Jurkat, Clone E6-1 (cell line): ENCODE data around the gene MYRF.

Source experiments
- DNase-seq: peaks from one replicate; pipeline ENCODE4 v3.0.0-alpha.2; 2011; ENCODE audit warnings: low read depth, low spot score
- H3K4me3 ChIP-seq: 2 replicates; pipeline ENCODE4 v1.5.1; 2011; ENCODE audit warnings: mild to moderate bottlenecking, low read length, control low read depth, moderate library complexity

Gene MYRF

GRCh38 chr11:61735391-61735790 is 17.0 kb upstream of the MYRF start:
- DNase-seq: no peak

DNA sequence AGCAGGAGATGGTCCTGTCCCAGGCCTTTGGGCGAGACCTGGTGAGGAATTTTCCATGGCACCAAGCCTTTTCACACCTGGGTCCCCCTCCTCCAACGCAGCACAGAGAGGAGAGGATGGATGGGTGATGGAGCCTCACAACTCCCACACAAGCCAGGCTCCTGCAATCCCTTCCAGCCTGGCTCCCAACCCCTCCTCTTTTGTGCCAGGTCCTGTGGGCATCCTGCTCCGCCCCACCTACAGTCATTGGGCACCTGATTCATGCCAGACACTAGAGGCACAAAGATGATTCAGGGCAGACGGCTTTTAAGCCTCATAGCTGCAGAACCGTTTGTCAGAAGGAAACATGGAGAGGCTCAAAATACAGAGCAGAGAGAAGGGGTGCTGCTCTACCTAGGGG is 16.1 kb upstream of the MYRF start:
- no peak overlapping the region for H3K4me3 ChIP-seq
- no peak for DNase-seq

More at GRCh38 chr11:61735391-61735790, 17.0 kb upstream of the MYRF start:
- H3K4me3 ChIP-seq: no peak overlapping the region

DNA sequence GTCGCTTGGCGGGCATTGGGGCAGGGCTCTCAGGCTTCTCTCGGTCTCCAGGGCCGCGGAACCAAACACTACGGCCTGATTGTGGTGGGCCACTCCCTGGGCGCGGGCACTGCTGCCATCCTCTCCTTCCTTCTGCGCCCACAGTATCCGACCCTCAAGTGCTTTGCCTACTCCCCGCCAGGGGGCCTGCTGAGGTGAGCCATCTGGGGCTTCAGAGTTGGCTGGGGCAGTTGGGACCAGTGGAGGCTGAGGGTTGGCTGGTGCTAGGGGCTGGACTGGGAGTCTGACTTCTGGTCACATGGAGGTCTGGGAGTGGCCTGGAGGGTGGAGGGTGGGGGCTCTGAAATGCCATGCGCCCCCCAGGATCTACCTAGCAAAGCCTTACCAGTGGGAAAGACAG is 15.3 kb upstream of the MYRF start:
- DNase-seq: peak; percentile 9
- no peak overlapping the region for H3K4me3 ChIP-seq

GRCh38 chr11:61737636-61738386 is 14.6 kb upstream of the MYRF start:
- no peak overlapping the region for H3K4me3 ChIP-seq
- no peak for DNase-seq

- no peak for DNase-seq
Observed at GRCh38 chr11:61738776-61739175, 13.7 kb upstream of the MYRF start.

DNA sequence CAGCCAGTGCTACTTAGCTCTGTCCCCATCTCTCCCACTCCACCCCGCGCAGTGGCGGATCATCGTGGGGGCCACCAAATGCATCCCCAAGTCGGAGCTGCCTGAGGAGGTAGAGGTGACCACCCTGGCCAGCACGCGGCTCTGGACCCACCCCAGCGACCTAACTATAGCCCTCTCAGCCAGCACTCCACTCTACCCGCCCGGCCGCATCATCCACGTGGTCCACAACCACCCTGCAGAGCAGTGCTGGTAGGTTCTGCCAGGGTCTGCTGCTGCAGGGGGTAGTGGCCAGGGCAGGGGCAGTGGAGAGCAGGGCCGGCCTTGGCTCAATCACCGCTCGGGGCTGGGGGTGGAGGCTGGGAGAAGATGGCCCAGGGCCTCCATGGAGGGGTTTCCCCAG is 13.0 kb upstream of the MYRF start:
- H3K4me3 ChIP-seq: no peak overlapping the region
- no peak for DNase-seq

More at GRCh38 chr11:61738776-61739175, 13.7 kb upstream of the MYRF start:
- no peak overlapping the region for H3K4me3 ChIP-seq

DNA sequence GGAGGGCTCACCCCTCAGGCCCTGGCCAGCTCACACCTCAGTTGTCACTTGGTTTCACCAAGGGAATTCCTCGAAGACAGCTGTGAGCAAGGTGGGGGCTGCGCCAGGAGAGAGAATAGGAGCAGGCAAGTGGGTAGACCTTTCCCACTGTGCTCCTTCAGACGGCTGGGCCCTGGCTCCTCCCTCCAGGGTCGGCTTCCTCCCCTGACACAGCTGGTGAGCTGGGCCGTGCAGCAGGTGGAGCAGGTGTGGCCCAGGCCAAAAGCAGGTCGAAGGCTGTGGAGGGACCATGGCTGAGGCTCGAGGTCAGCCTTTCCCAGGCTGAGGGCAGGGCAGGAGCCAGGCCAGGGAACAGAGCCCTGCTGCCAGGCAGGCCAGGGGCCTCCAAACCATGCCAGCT is 12.5 kb upstream of the MYRF start:
- no peak for DNase-seq
- no peak overlapping the region for H3K4me3 ChIP-seq

- H3K4me3 ChIP-seq: no peak overlapping the region
- DNase-seq: no peak
Observed at GRCh38 chr11:61742391-61742790, 10.0 kb upstream of the MYRF start.

GRCh38 chr11:61743486-61744095 is 8.8 kb upstream of the MYRF start:
- H3K4me3 ChIP-seq: no peak overlapping the region
- DNase-seq: no peak

- no peak overlapping the region for H3K4me3 ChIP-seq
- no peak for DNase-seq
Observed at GRCh38 chr11:61744181-61744580, 8.3 kb upstream of the MYRF start.

DNA sequence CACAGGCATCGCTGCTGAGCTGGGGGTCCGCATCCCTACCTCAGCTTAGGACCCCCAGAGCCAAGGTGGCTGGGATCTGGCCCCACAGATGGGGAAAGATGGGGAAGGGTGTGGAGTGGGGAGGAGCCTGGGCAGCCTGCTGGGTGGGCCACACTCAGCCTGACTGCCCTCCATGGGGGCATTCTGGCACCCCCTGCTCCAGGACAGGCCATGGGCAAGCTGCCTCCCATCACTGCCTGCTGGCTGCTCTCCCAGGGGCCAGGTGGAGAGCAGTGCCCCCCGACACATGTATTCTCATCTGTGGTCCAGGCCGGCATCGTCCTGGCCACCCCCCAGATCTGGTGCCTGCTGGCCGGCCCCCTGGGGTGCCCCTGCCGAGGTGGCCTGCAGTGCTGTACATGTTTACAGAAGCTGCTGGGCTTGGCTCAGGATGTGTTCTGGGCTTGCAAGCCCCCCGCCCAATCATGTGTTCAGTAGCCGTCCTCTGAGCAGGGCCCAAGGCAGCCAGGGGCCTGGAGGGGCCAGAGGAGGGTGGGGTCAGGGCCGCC is 7.8 kb upstream of the MYRF start:
- DNase-seq: no peak
- H3K4me3 ChIP-seq: no peak overlapping the region

- no peak for DNase-seq
Observed at GRCh38 chr11:61745781-61746441, 6.5 kb upstream of the MYRF start.

GRCh38 chr11:61746442-61747191 is 5.8 kb upstream of the MYRF start:
- H3K4me3 ChIP-seq: no peak overlapping the region

More at GRCh38 chr11:61745781-61746441, 6.5 kb upstream of the MYRF start:
- H3K4me3 ChIP-seq: no peak overlapping the region

GRCh38 chr11:61747192-61747966 is 5.1 kb upstream of the MYRF start:
- no peak for DNase-seq
- no peak overlapping the region for H3K4me3 ChIP-seq

More at GRCh38 chr11:61746442-61747191, 5.8 kb upstream of the MYRF start:
- no peak for DNase-seq

GRCh38 chr11:61747967-61748285 is 4.5 kb upstream of the MYRF start:
- no peak overlapping the region for H3K4me3 ChIP-seq
- no peak for DNase-seq

DNA sequence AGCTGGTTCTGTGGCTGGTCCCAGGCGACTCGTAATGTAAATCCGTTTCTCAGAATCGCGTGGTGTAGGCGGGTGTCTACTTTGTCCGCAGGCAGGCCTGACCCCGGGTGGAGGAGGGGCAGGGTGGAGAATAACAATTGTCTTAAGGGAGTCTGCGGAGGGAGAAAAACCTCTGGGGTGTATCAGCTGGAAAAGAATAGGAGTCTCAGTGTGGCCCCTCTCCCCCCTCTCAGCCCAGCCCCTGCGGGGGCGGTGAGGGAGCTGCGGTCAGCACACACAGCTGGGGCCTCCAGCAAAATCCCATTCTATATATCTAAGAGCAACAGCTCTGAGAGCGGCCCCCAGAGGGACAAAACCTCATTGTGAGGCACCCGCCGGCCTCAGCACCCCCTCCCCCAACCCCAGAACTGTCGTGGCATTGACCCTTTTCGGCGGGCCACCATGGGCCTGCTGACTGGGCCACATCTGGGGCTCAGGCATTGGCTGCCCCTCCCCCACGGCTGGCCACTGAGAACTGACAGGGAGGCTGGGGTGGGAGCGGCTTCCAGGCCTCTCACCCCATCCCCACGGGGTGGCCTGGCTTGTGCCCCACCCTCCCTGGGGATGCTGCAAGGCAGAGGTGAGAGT is 2.7 kb upstream of the MYRF start:
- H3K4me3 ChIP-seq: no peak overlapping the region
- no peak for DNase-seq

DNA sequence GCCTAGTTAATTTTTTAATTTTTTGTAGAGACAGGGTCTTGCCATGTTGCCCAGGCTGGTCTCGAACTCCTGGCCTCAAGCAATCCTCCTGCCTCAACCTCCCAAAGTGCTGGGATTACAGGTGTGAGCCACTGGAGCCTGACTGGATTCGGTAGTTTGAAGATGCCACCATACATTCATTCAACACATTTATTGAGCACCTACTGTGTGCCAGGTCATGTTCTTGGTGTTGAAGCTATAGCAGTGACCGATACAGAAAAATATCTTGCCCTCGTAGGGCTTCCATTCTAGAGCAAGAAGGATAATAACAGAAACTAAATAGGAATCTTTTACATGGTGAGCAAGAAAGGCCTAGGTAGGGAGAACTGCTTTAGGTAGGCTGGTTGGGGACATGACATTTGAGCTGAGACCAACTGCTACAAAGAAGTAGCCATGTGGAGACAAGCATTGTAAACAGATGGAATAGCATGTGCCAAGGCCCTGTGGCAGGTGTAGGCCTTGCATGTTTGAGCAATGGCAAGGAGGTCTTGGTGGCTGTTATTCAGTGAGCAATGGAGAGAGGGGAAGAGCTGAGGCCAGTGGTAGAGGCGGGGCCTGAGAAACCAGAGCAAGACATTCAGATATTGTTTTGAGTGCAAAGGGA is 1.7 kb upstream of the MYRF start:
- no peak for DNase-seq
- no peak overlapping the region for H3K4me3 ChIP-seq

- no peak overlapping the region for H3K4me3 ChIP-seq
- no peak for DNase-seq
Observed at GRCh38 chr11:61751384-61751783, 1.1 kb upstream of the MYRF start.
